ENCODE measurements around the gene AAMP.

The AAMP gene

DNA sequence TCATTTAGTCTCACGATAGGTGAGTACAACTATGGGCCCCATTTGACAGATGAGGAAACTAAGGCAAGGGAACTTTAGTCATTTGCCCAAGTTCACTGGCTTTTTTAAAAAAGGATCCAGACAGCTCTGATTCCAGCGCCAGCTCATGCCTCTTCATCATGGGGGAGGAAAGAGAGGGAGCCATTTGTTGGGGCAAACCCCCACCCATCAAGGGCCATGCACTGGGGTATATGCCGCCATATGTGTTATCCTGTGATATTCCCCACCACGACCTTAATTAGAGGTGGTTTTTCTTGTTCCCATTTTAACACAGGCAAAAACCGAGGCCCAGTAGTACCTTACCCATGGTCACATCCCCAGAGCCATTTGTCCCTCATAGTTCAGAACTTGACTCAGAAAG, 9.8 kb downstream of the AAMP start:
- no peak for DNase-seq (ENCODE audit: low read depth, low spot score)

DNA sequence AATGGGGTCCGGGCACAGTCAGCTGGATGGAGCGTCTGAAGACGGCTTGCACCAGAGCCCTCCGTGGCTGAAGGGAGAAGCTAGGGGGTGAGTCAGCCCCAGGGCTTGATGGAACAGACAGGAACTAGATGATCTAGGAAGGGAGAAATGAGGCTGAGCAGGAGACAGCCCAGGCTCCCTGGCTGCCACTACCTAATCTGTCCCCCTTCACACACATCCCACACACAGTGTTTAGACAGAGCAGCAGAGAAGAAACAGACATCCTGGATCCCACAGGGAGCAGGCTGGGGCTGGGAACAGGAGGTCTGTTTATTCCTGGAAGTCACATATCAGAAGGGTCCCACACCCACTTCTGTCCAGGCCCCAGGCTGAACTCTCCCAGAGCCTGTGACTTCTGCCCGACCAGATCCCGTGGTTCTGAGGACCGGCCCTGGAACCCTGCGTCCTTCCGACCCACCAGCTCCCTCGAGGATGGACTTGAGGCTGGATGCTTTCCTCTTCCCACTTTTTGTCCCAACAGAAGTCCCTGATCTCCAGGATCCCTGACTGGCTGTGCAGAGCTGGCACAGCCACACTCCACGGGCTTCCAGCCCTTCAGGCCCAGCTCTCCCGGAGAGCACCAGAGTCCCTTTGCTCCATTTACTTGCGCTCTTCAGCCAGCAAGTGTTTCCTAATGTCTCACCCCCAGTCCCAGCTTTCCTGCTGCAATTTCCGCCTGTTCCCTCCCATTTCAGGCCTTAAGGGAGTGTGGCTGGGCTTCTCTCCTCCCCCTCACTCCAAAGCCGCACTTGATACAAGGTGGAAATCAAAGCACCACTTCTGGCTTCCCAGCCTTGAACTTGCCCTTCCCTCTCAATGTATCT, 10.6 kb downstream of the AAMP start:
- no peak for DNase-seq (ENCODE audit: low read depth, low spot score)

DNA sequence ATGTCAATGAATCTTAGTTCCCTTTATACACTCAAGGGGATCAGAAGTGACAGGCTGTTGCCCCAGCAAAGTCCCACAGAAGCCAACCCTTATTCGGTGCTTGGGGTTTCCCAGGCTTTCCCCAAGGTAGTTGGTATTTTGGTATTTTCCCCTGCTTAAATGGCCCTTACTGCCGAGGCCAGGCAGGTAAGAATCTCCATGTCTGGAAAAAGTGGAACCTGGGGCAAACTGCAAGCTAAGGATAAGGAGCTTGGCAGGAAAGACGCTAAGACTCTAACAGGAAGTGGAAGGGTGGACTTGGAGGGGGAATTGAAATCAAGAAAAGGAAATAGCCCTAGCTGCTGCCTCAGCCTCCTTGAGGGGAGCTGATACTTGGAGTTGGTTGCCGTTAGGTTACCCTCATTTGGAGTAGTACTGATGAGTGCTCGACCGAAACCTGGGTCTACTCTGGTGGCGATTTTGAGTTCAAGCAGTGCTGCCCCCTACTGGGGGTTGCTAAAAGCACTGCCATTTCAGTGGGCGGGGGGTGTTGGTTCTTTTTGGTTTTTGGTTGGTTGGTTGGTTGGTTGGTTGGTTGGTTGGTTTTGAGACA, 12.5 kb downstream of the AAMP start:
- peak; percentile 45 for DNase-seq (ENCODE audit: low read depth, low spot score)

- no peak for DNase-seq (ENCODE audit: low read depth, low spot score)
Measured at GRCh38 chr2:218256612-218257350, 13.2 kb downstream of the AAMP start.

- no peak for DNase-seq (ENCODE audit: low read depth, low spot score)
Measured at GRCh38 chr2:218255446-218255845, 14.5 kb downstream of the AAMP start.

DNA sequence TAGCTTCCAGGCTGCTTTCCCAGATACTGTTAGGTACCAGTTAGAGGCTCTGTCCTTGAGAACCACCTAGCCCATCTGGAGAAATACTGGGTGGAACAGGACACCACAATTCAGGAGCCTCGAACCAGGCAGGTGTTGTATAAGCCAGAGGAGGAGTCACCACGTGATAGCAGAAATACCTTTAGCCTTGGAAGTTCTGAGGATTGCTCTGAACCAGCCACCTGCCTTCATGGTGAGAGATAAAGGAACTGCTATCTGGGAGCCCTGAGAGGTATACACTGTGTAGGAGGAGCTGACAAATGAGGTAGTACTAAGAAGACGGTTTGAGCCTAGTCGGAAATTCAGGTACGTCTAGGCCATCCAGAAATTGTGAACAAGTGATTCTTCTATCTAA, 16.7 kb downstream of the AAMP start:
- no peak for DNase-seq (ENCODE audit: low read depth, low spot score)

- DNase-seq (ENCODE audit: low read depth, low spot score), result no peak
Measured at GRCh38 chr2:218252509-218253231, 17.3 kb downstream of the AAMP start.

GRCh38 chr2:218249691-218250090, 20.2 kb downstream of the AAMP start:
- no peak for DNase-seq (ENCODE audit: low read depth, low spot score)

- DNase-seq (ENCODE audit: low read depth, low spot score), result no peak
Measured at GRCh38 chr2:218245214-218245613, 24.7 kb downstream of the AAMP start.

DNA sequence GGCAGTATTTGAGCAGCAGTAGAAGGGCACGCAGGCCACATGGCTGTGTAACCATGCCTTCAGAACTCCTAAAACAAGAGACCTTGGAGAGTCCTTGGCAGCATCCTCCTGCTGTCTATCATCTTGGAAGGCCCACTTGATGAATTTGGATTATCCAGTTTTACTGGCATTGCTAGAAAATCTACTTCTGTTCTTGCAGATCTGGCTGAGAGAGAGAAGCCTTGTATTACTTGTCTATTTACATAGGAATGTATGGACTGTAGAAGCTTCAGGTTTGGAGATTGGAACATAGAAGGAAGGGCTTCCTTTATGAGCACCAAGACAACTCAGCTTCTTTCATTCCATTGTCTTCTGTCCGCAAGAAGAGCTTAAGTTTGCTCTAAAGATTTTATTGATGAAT, 25.3 kb downstream of the AAMP start:
- no peak for DNase-seq (ENCODE audit: low read depth, low spot score)

DNA sequence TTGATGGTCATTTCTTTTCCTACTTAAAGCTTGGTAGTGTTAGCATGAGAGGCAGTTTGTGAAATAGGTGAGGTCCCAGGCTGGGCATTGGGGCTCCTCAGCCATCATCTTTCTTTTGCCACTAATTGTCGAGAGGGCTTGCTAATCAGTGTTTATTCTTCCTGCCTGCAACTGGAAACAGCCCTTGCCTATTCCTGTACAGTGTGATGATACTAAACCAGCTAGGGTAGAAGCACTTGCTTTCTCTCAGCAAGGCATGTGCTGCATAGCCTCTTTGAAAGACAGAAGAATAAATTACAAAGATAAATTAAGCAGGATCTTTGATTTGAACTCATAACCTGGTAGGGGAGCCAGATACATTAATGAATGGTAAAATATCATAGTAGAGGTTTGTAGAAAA, 25.7 kb downstream of the AAMP start:
- no peak for DNase-seq (ENCODE audit: low read depth, low spot score)

DNA sequence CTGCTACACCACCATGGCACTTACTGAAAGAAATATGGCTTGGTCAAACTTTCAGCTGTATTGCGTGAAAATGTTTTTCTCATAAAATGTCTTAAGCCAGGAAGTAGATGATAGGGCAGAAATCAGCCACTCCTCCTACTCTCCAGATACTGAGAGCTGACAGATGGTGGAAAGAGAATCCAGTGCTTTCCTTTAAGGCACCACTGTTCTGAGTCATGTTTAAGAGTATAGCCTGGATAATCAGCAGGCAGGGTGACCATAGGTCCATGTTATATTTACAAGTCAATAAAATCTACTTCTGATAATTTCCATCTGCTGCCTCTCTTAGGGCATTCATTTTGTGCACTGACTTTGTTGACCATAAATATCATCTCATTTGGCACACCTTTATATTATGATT, 31.1 kb downstream of the AAMP start:
- DNase-seq (ENCODE audit: low read depth, low spot score), result no peak

DNA sequence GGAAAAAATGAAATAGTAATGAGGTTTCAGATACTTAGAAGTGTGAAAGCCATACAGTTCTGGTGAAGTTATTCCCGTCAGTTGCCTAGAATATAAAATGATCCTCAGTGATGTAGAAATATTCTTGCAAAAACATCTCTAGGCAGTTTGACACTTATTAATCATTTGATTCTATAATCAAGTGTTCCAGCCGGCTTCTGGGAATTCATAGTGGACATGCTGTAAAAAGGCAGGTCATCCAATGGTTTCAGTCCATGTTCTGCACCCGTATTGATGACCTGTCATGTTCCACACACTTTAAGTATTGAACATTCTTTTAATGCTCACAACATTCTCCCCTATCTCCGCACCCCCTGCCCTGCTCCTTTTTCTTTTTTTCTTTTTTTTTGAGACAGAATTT, 33.1 kb downstream of the AAMP start:
- DNase-seq (ENCODE audit: low read depth, low spot score), result no peak

GRCh38 chr2:218235017-218235416, 34.9 kb downstream of the AAMP start:
- no peak for DNase-seq (ENCODE audit: low read depth, low spot score)

- no peak for DNase-seq (ENCODE audit: low read depth, low spot score)
Measured at GRCh38 chr2:218234521-218234920, 35.4 kb downstream of the AAMP start.

DNA sequence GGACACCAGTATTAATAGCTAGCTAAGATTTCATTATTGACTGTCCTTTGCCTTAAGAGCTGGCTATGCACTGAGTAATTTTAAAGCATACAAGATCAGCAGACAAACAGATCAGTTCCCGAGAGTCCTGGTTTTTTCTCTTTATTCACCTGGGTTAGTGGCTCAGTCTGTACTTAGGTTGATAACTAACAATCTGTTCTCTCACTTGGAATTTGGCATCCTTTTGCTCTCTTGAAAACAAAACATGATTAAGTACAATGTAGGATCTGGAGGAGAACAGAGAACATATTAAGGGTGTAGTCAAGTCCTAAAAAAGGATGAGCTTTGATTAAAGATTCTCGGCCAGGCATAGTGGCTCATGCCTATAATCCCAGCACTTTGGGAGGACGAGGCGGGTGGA, 36.4 kb downstream of the AAMP start:
- DNase-seq (ENCODE audit: low read depth, low spot score), result no peak

GRCh38 chr2:218230882-218231281, 39.1 kb downstream of the AAMP start:
- no peak for DNase-seq (ENCODE audit: low read depth, low spot score)

DNA sequence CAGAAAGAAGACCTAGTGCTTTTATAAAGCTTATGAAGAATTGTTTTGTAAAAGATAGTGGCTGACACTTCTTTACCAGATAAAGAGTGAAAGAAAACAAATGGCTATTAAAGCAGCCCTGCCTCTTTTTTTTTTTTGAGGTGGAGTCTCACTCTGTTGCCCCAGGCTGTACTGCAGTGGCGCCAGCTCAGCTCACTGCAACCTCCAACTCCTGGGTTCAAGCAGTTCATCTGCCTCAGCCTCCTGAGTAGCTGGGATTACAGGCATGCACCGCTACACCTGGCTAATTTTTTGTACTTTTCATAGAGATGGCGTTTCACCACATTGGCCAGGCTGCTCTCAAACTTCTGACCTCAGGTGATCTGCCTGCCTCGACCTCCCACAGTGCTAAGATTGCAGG, 40.1 kb downstream of the AAMP start:
- no peak for DNase-seq (ENCODE audit: low read depth, low spot score)

DNA sequence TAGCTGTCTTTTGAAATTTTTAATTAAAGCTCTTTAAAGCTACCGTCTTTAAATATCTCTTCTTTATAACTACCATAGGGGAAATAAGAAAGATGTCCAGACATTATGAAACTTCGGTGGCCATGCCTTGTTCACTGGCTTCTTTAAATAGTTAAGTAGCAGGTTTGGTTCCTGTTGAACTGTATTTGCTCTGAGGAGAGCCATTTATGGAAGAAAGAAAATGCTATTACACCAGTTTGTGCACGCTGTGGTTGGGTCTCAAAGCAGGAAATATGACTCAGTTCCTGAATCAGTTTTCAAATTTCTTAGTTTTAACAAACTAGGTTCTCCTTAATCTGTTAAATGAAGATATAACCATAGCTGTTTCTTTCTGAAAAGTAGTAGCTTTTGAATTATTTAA, 40.7 kb downstream of the AAMP start:
- no peak for DNase-seq (ENCODE audit: low read depth, low spot score)

DNA sequence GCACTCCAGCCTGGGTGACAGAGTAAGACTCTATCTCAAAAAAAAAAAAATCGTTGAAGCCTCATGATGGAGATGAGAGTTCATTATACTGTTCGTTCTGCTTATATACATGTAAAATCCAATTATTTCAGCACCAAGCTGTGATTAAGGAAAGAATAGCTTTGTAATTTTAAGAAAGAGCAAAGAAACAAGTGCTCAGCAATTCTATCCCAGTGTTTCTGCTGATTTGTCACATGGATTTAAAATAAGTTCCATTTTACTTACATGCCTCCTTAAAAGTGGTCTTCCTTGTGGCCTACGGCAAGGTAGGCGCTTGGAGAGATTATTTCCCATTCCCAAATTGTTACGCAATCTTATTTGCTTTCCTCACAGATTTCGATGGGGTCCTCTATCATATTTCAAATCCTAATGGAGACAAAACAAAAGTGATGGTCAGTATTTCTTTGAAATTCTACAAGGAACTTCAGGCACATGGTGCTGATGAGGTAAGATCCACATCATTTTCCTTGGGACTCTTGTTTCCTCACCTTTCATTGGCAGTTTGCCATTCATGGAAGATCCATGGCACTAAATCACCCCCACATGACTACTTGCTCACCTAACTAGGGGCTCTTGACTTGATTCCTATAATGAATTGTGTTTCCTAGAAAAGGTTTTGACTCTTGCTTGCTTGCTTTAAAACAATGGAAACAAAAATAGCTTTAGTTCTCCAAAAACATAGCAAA, 41.4 kb downstream of the AAMP start:
- DNase-seq (ENCODE audit: low read depth, low spot score), result no peak

- DNase-seq (ENCODE audit: low read depth, low spot score), result no peak
Measured at GRCh38 chr2:218226903-218227302, 43.0 kb downstream of the AAMP start.
